GM19455 (cell line): ENCODE results near the gene PLIN4.

Source experiments
- ATAC-seq: cut with Tn5 transposase; IDR thresholded peaks from one replicate; pipeline ENCODE4 v1.9.1; 2021; ENCODE audit not compliant: unreplicated experiment

Gene PLIN4

DNA sequence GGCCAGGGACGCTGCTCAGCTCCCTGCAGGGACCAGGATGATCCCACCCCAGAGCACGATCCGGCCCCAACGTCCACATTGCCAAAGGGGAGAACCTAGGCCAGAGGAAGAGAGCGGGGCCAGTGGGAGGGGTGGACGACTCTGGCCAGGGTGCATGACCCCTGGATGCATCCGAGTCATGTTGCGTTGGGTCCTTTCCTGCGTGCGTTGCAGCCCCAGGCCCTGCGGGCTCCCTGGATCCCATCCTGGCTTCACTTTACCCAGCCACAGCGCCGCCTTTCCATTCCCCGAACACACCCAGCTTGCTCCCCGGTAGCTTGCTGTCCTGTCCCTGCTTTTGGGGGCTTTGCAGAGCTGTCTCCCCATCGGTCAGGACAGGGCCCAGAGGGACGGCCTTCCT is 10.5 kb downstream of the PLIN4 start:
- no peak for ATAC-seq

DNA sequence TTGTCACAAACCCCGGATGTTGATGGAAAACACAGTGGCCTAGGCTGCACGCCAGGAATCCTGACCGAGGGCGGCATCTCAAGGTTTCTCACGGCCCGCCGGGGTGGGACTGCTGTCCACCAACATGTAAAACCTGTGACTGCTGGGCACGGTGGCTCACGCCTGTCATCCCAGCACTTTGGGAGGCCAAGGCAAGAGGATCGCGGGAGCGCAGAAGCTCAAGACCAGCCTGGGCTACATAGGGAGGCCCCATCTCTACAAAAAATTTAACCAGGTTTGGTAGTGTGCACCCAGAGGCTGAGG is 11.2 kb downstream of the PLIN4 start:
- ATAC-seq, result no peak

DNA sequence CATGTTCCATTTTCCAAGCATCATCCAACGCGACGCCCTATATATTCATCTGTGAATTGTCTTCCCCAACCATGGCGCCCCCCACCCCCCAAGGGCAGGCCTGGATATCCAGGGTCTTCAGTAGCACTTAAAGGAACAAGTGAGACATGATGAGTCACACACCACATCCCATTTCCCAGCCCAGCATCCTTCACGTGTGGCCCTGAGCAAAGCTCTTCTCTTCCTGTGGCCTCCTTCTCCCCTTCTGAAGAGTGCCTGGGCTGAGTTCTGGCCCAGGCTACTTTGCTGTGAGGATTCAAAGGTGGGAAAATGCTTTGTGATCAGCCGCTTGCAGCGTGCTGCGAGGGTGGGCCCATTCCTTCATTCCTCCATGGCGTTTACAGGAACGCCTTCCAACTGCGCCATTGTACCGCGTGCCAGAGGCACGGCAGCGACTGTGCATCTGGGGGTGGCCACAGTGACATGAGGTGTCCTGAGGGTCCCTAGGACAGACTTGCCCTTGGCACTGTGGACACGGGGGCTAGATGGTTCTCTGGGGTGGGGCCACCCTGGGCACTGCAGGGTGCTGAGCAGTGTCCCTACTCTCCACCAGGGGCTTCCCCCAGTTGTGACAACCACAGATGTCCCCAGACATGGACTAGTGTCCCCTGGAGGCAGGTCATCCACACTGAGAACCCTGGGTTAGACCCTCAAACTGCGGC is 11.7 kb downstream of the PLIN4 start:
- no peak for ATAC-seq

DNA sequence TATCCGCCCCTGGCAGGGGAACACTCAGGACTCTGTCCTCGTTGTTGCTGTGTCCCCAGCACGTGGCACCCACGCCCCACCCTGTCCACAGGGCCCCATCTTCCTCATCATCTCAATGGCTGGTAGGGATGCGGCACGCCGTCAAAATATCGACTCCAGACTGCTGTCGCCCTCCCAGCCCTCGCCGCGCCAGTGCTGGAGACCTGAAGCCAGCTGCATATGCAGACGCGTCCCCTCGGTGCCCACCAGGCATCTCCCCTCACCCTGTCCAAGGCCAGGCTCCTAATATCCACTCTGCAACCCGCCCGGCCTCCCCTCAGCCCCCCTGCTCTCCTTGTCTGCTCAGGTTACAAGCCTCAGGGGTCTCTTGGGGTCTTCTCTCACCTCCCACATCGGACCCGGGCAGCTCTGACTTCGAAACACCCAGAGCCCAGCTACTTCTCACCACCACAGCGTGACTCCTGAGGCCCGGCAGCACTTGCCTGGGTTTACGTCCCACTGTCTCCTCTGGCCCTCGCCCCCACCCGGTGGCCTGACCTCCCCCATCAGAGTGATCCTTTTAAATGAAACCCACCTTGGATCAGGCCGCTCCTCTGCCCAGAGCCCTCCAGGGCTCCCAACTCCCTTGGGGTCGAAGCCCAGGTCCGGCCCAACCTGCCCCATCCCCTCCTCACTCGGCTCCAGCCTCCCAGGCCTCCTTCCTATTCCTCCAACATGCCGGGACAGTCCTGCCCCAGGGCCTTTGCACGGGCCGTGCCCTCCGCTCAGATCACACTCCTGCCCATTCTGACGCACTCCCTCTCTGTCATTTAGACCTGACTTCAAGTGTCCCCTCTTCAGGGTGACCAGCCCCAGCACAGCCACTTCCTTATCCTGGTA is 12.5 kb downstream of the PLIN4 start:
- no peak for ATAC-seq

DNA sequence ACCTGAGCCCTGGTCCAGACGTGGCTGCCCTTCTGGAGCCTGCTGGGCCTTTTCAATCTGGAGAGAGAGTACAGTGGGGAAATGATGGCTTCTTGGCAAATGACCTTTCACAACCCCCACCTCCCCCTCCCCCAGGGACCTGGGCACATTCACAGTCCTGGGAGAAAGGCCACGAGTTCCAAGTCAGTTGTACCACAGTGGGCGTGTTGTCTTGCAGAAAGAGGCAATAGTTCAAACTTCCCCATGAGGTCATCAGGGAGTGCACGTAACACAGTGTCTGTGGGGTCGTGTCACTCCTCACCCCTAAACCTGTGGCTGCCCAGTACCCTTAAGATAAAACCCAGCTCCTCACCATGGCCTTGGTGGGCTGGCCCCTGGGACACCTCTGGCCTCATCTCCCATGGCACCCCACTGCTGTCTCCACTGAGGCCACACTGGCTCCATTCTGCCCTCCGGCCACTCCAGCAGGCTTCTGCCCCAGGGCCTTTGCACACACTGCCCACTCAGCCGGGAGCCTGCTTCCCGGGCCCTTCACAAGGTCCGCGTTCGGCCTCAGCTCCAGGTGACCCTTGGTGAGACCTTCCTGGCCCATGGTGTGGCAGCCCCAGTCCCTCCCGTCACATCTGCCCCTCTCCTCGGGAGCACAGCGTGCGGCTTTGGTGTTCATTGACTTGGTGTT is 13.3 kb downstream of the PLIN4 start:
- no peak for ATAC-seq

DNA sequence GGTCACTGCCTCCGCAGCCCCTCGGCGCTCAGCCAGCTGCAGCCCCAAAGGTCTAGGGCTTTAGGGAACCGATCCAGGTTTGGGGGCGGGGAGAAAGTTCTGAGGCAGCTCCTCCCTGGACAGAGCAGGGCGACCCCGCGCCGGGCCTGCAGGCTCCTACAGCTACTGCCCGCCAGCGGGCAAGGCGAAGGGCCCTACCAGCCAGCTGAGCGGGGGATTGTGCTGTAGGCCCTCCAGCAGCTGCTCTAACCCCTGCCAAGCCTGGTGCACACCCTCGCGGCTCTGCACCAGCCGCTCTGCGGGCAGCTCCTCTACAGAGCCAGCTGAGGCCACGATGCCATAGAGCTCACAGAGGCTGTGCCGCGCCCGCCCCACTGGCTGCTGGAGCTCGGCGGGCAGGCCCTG is 14.0 kb downstream of the PLIN4 start:
- no peak for ATAC-seq

DNA sequence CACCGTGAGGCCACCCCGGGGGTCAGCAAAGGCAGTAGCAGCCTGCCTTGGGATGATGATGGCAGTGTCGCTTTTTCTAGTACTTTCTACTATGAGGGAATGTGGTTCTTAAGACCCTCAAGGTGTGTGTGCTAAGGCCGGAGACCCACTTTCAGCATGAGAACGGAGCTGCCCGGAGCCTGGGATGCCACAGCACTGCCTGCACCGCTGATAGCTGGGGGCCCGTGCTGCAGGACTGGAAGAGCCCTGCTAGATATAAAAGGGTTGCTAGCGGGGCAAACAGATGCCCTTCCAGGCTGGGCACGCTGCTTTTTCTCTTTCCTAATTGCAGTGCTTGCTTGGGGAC is 14.5 kb downstream of the PLIN4 start:
- no peak for ATAC-seq

DNA sequence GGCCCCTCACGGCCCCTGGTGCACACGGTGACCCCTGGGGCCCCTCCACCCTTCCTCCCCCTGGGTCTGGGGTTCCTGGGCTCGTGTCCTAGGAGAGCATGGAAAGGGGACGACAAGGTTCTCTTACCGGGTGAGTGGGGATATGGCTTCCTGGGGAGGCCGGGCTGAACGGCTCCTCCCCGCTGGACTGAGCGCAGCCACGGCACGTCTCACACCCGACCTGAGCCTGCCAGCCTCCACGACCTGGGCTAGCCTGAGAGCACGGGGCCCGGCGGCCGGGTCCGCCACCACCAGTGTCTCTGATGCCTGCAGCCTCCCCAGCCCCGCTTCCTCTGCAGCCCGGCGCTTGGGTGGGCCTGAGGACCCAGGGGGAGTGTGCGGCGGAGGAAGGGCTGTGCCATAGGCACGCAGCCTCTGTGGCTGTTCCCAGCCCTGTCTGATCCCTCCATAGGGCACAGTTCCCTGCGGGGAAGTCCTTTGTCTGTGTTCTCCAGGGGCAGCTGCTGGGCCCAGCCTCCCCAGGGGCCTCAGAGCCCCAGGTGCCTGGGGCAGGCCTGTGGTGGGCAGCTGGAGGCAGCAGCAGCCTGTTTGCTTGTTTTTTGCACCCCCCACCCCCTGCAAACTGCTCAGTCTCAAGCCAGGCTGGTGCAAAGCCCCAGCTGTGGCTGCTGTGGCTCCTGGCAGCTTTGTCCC is 15.0 kb downstream of the PLIN4 start:
- ATAC-seq, result no peak

DNA sequence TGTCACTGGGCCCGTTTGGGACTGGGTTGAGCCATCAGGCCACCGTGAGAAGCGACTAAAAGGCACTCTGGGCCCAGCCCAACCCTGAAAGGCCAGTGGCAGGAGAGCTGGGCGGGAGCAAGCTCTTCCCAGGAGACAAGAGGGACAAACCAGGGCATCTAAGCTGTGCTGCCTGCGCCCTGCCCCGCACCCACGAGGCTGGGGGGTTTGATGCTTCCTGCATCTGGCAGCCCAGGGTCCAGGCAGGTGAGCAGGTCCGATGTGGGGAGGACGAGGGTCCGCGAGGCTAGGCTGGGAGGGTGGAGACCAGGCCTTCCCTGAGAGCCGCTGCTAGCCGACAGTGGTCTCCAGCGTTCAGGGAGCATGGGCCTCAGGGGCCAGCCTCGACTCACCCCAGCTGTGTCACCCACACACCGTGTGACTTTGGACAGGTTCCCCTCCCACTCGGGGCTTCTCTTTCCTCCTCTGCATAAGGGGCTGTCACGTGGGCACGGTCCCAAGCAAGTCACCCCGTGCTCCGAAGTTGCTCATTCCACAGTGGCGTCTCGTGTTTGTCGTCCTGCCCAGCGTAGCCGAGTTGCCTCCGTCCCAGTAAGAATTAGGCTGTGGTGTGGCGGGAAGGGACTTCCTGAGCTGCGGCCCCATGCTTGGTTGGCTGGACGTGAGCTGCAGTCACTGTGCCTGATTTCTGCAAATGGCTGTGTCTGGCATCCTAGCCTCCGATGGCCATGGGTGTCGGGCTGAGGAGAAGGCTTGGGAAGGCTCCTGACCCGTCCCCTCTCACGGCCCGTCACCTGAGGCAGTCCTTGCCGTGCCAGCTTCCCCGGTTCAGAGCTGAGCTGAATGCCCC is 15.8 kb downstream of the PLIN4 start:
- no peak for ATAC-seq

DNA sequence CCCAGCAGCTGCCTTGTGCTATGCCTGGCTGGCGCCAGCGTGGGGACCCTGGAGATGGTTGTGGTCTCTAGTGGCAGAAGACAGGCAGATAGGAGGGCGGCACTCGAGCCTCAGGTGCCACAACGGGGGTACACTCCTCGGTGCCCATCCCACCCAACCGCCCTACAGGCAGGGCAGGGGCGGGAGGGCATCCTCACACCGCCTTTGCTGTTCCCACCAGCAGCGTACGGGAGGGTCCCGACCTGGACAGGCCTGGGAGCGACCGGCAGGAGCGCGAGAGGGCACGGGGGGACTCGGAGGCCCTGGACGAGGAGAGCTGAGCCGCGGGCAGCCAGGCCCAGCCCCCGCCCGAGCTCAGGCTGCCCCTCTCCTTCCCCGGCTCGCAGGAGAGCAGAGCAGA is 16.6 kb downstream of the PLIN4 start:
- ATAC-seq, result no peak

DNA sequence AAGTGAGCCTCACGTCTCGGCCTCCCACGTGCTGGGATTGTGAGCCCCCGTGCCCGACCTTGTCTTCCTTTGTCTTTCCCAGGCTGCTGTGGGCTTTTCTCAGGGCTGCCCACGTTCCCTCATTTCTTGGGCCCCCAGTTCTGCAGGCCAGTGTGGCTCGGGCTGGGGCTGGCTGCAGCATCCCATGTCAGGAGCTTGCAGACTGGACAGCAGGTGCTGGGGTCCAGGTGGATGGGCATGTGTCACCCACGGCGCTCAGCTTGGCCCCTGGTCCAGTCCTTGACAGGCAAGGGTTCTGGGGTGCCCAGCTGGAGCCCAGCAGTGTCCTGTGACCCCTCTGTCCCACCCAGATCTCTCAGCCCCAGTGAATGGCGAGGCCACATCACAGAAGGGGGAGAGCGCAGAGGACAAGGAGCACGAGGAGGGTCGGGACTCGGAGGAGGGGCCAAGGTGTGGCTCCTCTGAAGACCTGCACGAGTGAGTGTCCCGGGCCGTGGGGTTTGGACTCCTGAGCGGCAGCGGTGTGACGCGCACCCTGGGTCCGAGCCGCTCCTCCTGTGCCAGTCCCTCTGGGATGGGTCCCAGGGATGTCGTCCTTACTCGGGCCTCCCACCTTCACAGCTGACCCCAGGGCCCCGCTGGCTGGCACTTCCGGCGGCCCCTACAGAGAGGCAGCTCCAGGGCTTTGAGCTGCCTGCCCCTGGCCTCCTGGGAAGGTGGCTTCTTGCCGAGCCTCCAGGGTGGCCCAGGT is 17.3 kb downstream of the PLIN4 start:
- ATAC-seq, result no peak

DNA sequence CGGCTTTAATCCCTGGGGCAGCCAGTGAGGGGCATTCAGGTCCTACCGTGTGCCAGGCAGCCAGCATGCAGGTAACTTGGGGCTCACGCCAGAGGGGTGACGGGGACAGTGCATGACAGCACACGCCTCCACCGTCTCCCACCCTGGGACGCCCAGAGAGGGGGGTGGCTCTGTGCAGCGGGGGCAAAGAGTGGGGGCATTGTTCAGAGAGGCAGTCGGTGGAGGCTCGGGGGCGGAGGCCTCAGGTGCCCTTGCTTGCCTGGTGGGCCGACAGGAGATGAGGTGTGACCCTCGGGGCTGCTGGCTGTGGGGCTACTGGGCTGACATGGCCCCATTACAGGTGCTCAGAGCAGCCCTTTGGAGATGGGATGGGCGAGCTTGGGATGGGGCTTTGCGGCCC is 18.4 kb downstream of the PLIN4 start:
- no peak for ATAC-seq

DNA sequence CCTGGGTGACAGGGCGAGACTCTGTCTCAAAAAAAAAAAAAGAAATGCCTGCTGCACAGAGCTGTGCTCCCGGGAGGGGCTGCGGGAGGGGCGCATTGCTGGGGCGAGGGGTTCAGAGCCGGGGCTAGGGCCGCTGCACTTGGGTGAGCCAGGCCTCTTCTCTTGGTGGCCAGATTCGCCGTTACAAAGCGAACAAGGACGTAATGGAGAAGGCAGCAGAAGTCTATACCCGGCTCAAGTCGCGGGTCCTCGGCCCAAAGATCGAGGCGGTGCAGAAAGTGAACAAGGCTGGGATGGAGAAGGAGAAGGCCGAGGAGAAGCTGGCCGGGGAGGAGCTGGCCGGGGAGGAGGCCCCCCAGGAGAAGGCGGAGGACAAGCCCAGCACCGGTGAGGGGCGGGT is 19.0 kb downstream of the PLIN4 start:
- no peak for ATAC-seq

DNA sequence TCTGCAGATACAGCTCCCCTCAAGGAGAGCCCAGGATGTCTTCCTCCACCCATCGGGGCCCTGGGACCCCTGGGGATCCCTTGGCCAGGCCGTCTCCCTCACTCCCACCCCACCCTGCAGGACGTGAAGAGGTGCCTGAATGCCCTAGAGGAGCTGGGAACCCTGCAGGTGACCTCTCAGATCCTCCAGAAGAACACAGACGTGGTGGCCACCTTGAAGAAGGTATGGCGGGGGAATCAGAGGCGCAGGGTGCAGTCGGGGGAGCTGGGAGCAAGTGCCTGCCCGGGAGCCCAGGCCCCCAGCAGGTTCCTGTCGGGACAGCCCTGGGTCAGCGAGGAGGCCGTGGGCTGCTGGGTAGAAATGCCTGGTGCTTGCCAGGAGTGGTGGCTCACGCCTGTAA is 19.6 kb downstream of the PLIN4 start:
- no peak for ATAC-seq

DNA sequence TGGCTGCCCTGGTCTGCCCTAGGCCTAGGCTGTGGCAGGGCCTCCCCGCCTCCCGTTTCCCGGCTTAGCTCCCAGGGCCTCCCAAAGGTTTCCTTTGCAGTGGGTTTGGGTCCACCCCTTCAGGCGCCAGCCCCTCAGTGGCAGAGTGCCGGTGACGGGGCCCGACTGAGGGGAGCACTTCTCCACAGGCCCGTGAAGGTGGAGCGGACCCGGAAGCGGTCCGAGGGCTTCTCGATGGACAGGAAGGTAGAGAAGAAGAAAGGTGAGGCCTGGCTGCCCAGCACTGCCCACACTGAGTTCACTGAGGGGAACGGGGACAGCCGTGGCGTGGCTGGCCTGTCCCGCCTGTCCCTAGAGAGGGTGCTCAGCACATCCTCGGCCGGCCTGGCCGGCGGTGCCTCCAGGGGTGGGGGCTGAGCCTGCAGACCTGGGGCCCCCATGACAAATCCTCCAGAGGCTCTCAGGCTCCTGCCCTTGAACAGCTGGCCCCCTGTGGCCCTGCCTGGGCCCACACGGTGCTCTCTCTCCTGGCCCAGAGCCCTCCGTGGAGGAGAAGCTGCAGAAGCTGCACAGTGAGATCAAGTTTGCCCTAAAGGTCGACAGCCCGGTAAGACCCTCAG is 20.4 kb downstream of the PLIN4 start:
- ATAC-seq, result no peak

DNA sequence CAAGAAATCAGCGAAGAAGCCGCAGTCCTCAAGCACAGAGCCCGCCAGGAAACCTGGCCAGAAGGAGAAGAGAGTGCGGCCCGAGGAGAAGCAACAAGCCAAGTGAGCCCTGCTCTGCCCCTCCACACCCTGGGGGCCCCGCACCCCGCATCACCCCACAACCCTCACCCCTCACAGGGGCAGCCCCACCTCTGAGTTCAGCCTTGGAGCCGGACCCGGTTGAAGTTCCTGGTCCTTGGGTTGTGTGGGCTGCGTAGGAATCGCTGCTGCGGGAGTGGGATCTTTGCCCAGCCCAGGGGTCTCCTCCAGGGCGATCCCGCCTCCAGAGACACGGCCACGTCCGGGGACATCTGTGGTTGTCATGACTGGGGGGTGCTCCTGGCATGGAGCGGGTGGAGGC is 22.0 kb downstream of the PLIN4 start:
- no peak for ATAC-seq

DNA sequence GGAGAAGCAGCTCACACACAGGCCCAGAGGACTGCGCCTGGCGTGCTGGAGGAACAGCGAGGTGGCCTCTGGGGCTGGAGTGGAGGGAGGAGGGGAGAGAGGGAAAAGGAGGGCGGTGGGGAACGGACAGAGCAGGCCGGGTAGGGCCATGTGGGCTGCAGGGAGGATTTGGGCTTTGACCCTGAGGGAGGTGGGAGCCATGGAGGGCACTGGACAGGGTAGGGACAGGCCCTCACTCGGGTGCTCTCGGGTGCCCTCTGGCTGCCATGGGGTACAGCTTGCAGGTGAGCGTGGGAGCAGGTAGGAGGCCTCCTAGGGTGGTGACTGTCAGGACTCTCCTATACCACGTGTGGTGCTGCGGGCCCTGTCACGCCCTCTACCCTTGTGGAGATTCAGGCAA is 22.8 kb downstream of the PLIN4 start:
- no peak for ATAC-seq

DNA sequence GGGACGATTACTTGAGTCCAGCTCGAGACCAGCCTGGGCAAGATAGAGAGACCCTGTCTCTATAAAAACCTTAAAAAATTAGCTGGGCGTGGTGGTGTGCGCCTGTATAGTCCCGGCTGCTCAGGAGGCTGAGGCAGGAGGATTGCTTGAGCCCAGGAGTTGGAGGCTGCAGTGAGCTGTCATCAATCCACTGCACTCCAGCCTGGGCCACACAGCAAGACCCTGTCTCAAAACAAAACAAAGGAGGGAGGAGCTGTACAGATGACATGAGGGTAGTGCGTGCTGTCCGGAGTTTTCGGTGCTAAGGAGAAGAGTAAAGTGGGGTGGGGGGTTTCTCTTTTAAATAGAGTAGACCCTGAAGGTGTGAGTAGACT is 23.6 kb downstream of the PLIN4 start:
- ATAC-seq, result no peak

DNA sequence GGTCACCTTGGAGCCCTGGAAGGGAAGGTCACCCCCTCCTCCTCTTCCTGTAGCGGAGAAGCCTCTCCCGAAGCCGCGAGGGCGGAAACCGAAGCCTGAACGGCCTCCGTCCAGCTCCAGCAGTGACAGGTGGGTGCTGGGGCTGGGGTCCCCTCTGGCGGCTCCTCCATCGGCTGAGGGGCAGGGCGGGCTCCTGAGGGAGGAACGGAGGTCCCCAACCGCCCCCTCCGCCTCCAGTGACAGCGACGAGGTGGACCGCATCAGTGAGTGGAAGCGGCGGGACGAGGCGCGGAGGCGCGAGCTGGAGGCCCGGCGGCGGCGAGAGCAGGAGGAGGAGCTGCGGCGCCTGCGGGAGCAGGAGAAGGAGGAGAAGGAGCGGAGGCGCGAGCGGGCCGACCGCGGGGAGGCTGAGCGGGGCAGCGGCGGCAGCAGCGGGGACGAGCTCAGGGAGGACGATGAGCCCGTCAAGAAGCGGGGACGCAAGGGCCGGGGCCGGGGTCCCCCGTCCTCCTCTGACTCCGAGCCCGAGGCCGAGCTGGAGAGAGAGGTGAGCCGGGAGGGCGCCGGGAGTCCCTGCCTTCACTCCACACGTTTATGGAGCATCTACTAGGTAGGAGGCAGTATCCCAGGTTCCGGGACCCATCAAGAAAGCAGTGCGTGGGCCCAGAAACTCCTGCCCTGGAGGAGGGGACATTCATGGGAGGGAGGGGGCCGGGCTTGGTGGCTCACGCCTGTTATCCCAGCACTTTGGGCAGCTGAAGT is 24.2 kb downstream of the PLIN4 start:
- no peak for ATAC-seq
